UCSD-AML1 (cell line): ENCODE data around the gene GAK.
A peak's percentile ranks its signal among the peaks of the same experiment; 100 is the strongest.
"Not testable (repeated sequence)": the region's sequence is repeated elsewhere in the genome, so short reads cannot be mapped to it uniquely, and the experiment has no call there.

Experiments
- DNase-seq: peaks from one replicate; lab custom pipeline; 2025; ENCODE audit not compliant: unreplicated experiment; lab: John Stamatoyannopoulos, UW

GAK gene

DNA sequence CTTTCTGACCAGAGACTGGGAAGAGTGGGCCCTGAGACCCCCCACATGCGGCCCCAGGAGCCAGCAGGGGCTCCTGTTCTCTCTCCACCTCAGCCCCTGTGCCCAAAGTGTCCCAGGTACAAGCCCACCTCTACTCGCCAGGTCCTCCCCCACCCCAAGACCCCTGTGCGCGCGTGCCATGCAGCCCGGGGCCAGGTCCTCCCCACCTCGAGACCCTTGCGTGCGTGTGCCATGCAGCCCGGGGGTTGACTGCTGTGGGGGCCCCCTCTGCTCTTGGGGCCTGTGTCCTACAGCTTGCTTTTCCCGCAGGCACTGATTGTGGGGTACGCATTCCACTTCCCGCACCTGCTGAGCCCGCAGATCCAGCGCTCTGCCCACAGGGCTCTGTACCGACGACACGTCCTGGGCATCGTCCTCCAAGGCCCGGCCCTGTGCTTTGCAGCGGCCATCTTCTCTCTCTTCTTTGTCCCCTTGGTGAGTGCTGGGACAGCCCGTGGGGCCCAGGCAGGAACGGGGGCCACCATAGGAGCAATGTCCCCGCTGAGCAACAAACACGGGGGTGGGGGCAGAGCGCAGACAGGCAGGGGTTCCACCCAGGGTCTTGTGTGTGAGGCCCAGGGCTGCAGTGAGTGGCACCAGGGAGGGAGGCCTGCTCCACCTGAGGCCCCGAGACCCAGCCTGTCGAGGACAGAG is 20.9 kb upstream of the GAK start:
- DNase-seq, result no peak

DNA sequence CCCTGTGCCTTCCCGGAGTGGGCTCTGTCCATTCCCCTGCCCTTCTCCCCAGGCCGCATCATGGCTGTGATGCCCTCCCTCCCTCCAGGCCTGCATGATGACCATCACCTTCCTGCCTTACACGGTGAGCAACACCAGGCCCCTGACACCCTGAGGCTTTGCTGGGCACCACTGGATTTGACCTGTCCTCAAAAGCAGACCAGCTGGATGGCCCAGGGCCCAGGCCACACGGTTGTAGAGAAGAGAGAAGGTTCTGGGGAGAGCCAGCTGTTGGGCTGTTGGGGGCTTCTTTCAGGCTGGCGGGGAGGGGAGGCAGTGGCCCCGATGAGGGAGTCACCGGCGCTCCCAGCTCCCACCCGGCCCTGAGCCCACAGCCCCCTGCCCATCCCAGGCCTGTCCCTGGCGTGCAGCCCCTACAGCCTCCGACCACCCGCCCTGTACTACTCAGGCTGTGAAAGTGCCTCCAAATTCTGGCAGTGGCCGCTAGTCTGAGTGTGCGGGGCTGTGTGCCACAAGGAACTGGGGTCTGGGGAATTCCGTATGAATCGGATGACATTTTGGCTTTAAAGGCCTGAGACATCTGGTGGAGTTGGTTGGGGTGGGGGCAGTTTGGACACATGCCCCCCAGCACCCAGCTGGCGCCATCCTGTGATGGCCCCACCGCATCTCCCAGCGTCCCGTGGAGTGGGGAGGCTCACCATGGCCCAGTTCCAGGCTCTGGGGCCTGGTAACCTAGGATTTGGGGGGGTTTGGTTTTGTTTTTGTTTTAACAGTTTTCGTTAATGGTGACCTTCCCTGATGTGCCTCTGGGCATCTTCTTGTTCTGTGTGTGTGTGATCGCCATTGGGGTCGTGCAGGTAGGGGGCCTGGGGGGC is 19.7 kb upstream of the GAK start:
- no peak for DNase-seq

DNA sequence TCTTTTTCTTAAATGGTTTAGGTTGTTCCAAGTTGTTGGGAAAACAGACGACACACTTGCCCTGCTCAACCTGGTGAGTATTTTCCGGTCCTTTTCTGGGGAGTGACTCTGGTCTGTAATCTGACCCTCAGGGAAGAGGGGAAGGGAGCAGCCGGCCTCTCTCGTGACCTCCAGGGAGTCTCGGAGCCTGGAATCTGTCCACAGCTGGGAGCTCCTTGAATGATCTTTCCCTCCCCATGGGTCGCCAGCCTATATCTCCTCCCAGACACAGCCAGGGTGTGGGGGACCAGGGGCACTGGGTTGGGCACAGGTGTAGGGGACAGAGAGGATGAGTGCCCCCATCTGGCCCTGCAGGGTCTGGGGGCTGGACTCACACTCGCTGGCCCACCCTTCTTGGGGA is 19.1 kb upstream of the GAK start:
- DNase-seq, result no peak

DNA sequence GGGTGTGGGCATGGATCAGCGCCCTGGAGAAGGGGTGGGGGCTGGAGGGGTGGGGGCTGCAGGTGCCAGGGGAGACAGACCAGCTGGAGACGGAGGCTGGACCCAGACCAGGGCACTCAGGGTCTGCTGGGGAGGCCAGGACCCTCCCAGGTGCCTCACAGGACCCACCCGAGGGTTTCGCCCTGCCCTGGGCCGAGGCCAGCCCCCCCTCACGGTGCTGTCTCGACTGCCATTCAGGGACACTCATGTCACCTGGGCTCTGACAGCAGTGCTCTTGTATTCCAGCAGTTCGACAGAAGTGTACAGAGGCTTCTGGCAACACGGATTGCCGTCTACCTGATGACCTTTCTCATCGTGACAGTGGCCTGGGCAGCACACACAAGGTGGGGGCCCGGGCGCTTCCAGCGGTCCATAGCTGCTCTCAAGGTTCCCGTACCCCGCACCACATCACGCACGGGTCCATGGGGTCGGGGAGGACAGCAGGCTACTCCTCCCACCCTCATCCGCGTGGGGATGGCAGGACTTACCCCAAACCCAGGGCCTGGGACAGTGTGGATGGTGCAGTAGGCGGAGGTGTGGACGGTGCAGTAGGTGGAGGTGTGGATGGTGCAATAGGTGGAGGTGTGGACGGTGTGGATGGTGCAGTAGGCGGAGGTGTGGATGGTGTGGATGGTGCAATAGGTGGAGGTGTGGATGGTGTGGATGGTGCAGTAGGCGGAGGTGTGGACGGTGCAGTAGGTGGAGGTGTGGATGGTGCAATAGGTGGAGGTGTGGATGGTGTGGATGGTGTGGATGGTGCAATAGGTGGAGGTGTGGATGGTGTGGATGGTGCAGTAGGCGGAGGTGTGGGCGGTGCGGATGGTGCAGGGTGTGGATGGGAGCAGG is 18.3 kb upstream of the GAK start:
- DNase-seq, result no peak

DNA sequence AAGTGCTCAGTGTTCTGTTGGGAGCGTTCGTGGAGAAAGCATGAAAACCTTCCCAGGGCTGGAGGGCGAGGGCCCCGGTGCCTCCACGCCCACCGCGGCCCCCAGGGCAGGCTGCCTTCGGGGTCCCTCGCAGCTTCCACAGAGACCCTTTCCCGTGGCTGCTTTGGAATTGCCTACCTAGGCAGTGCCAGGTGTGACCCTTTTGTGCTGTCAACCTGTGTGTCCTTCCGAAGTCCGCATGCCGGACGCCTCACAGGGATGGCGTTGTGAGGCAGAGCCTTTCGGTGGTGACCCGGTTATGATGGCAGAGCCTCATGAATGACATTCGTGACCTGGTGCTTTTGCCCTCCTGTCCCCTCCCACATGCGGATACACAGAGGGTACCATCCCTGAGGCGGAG is 17.5 kb upstream of the GAK start:
- no peak for DNase-seq

DNA sequence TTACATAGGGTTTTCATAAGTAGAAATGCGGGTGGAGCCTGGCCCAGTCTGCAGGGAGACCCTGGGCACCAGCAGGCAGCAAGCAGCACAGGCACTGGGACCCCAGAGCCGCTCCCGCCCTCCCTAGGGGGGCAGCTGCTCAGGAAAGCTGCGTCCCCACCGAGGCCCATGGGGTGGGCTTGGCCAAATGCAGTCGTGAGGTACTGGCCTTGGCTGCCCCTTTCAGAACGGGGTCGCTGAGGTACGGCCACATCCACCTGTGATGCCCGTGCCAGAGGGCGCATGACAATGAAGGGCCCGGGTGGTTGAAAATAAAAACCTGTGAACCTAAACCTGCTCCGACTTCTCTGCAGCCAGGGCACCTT is 16.8 kb upstream of the GAK start:
- DNase-seq, result no peak

DNA sequence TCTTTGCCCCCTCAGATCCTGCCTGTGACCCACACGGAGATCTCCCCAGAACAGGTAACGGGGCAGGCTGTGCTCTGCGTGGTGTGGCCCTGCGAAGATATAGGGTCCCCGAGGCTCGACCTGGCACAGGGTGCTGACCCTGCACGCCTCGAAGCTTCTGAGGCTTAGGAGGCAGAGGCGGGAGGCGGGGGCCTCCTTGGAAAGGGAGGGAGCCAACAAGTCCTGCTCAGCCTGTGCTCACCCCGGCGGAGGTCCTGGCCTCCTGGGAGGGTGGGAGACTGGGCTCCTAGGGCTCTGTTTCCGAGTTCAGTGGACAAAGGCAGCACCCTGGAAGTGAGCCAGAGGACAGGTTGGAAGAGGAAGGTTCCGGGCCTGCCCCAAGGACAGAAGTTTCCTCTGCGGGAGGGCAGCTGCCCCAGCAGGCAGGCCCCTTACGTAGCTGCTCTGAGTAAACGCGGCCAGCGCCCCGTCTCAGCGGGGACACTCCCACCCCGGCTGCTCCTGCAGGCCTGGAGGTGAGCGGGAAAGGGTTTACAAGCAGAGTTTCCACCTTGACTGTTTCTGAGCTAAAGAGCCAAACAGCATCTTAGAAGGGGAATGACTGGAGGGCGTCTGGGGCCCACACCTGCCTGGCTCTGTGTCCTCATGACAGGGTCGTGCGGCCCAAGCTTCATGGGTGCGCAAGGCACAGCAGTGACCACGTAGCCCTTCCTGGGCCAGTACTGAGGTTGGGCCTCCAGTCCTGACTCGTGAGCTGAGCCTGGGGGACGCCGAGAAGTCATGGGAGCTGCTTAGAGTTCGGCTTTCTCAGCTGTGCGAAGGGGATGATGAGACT is 16.2 kb upstream of the GAK start:
- no peak for DNase-seq

DNA sequence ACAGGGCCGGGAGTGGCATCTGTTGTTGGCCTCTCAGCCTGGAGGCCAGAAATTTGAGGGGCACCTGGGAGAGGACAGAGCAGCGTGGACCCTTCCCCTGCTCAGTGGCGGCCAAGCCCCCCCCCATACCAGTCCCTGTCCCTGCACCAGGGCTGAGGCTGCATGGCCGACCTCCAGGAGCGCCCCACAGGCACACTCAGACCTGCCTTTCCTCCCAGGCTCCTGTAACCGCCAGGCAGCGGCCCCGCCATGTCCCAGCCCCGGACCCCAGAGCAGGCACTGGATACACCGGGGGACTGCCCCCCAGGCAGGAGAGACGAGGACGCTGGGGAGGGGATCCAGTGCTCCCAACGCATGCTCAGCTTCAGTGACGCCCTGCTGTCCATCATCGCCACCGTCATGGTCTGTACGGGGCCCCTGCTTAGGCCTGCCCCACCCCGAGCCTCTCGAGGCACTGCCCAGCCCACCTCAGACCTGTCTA is 15.4 kb upstream of the GAK start:
- no peak for DNase-seq

DNA sequence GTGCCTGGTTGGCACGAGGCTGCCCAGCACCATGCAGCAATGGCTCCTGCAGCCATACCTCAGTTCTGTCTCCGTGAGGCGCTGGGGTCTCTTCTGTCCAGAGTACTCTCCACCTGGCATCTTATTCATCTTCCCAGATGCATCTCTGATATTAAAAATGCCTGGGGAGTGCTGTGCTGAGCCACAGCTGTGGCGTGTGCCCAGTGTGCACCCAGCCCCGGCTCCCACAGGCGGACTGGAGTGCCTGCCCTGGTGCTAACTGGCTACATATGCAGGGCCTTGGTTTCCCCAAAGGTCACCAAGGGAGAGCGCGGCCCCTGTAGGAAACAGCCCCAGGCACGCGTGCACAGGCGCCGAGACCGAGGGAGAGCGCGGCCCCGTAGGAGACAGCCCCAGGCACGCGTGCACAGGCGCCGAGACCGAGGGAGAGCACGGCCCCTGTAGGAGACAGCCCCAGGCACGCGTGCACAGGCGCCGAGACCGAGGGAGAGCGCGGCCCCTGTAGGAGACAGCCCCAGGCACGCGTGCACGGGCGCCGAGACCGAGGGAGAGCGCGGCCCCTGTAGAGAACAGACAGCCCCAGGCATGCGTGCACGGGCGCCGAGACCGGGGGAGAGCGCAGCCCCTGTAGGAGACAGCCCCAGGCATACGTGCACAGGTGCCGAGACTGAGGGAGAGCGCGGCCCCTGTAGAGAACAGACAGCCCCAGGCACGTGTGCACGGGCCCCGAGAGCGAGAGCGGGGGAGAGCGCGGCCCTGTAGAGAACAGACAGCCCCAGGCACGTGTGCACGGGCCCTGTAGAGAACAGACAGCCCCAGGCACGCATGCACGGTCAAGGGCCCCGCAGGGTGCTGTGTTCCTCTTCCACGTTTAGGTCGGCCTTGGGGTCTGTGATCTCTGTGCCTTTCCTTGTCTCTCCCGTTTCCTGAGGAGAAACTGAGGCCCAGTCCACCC is 14.7 kb upstream of the GAK start:
- no peak for DNase-seq

DNA sequence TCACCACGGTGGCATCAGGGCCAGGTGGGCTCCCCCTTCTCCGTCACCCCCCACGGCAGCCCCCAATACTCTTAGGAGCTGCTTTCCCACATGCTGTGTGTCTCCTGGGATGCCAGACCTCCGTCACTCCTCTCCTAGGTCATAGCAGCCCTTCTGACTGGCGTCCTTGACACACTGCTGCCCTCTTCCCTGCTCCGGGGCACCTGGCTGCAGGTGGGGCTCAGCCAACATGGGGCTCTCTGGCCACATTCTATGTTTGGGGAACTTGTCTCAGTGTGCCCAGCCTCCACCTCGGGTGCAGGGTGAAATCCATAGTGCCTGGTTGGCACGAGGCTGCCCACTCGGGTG is 14.0 kb upstream of the GAK start:
- DNase-seq, result no peak

DNA sequence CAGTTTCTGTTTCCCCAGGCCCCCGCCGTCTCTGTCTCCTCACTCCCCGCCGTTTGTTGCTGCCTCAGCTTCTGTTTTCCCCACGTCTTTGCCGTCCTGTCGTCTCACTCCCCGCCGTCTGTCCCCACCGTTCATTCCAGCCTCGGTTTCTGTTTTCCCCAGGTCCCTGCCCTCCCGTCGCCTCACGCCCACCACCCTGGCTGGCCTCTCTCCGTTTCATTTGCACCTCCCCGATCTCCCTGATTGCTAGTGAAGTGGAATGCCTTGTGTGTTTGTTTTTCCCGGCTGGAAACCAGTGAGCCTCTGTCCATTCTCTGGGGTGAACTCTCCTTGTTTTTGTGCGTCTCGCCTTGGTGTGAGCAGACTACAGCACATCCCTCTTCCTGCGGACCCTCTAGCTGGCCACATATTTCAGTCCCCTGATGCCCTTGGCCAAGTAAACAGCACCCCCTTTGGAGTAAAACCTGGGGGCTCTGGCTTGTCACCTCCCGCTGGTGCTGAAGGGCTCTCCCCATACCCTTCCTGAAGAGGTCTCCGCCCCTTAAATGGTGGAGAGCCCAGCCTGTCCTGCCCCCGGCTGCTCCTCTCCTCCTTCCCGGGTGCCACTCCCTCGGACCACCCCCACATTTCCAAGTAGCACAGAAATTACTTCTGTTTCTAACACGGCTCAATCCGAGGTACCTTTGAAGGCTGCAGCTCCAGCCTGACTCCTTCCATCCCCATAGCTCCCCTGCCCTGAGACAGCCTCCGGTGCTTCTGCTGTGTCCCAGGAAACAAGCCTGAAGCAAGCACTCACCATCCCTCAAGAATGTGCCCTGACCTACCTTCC is 13.4 kb upstream of the GAK start:
- no peak for DNase-seq

DNA sequence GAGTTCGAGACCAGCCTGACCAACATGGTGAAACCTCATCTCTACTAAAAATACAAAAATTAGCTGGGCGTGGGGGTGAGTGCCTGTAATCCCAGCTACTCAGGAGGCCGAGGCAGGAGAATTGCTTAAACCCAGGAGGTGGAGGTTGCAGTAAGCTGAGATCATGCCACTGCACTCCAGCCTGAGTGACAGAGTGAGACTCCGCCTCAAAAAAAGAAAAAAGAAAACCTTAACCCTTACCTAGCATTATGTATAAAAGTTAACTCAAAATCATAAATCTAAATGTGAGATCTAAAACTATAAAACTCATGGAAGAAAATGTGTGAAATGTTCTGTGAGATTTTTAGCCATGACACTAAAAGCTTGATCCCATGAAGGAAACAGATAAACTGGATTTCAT is 7.4 kb upstream of the GAK start:
- DNase-seq, result not testable (repeated sequence)

DNA sequence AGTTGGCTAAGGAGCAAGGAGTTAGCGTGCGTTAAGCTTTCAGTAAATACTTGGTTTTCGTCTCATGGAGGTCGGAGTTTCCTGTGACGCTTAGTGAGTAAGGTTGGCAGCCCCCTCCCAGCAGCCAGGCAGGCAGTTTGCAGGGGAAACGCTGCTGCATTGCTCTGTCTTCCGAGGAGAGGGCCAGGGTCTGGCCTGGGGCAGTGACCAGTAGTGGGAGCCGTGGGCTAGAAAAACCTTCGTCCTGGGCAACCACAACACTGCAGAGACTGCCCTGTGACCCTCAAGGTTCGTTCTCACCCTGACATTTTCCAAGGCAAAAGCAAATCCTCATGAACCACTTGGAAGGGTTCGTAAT is 576 bp upstream of the GAK start:
- DNase-seq, result peak; percentile 62

DNA sequence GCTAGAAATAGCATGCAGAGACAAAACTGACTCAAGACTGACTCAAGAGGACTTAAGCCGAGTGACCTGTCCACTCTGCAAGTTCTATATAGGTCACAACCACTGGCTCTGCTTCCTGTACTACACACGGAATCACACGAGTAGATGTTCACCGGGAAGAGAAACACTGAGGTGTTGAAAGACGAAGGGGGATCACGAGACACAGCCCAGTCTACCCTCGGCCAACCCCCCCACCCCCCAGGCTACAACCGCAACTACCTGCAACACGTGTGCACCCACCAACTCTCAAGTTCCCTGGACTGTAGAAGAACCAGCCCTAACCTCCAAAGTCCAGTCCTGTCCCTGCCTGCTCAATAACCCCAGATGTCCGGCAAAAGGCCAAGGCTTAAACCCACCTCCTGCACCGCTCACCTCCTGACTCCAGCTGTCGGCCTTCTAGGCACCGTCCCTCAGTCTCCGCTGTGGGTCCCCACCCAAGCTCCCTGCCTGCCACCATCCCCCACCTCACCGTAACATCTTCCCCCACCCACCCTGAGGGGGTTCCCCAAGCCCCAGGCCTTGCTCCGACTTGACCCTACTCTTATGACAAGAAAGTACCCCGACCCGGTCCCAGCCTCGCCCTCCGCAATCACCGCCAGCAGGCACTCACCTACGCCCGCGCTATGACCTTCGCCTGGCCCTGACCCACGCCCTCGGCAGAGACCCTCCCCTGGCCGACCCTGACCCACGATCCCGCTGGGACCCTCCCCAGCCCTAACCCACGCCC is 739 bp downstream of the GAK start:
- DNase-seq, result no peak

DNA sequence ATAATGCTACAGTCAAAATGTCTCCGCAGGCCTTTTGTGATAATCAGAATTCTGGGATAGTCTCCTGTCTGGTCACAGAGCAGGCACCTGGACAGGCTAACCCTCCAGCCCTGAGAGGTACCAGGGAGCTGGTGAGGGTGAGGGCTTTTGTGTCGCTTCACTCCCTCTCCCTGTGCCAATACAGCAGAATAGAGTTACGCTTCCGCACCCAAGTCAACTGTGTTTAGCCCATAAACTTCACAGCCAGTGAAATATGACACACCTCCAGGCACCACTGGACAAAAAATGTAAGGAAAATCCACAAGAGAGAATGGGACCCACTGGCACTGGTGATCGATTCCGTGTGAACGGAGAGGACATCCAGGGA is 1.3 kb downstream of the GAK start:
- no peak for DNase-seq

DNA sequence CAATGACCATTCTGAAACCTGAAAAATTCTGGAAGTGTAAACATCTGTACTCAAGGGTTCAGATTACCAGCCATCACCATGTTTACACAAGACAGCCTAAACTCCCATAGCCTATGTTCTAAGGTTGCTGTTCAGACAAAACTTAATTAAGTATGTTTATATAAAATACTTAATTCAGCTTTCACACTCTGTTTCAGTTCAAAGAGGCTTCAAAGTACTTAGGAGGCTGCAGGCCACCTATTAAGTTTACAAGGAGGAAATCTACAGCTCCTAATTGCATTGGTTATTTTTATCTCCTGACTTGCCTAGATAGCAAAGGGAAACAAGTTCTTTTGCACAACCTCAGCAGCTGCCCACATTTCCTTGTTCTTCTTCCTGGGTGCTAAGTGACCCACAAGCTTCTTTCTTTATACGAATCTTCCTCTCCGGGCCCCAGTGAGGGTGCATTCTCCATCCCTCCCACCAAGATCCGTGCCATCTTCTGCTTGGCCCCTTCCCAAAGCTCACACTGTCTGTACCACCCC is 2.0 kb downstream of the GAK start:
- DNase-seq, result no peak

DNA sequence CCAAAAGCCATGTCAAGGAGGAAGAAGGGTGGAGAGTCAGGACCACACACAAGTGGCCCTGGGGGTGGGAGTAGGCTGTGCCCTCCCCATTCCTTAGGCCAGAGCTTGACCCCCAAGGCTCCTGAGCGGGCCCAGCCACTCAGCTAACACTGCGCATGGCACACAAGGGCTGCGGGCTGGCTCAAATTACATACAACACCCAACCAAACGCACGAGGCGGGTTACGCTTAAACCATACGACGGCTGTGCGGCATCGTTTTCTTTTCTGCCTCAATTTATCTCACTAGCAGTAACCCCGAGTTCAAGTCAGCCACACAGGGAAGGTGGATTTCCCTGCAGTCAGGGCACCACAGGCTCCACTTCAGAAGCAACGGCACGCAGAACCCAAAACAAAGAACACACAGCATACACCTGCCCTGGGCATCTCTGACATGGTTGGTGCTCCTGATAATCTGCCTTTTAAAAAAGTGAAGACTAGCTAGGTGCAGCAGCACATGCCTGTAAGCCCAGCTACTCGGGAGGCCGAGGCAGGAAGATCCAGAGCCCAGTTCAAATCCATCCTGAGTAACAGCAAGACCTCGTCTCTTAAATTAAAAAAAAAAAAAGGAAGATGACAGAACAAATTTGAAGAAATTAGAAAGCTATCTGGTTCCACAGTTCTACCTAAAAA is 2.9 kb downstream of the GAK start:
- no peak for DNase-seq
